NT2/D1 (cell line): ENCODE data around the gene SERPINE1.
"Not testable (repeated sequence)": the region's sequence is repeated elsewhere in the genome, so short reads cannot be mapped to it uniquely, and the experiment has no call there.

Experiments used
- DNase-seq: peaks from one replicate; pipeline ENCODE4 v3.0.0-alpha.2; 2011; ENCODE audit warnings: low read depth, low spot score
- H3K27me3 ChIP-seq: 2 replicates; pipeline ENCODE4 v1.6.0; 2011; ENCODE audit warnings: mild to moderate bottlenecking; ENCODE audit not compliant: insufficient read length, insufficient read depth
- H3K36me3 ChIP-seq: 2 replicates; pipeline ENCODE4 v1.6.1; 2011; ENCODE audit warnings: mild to moderate bottlenecking, low read length, mixed read lengths; ENCODE audit not compliant: insufficient read depth, insufficient read length
- H3K4me1 ChIP-seq: 2 replicates; pipeline ENCODE4 v1.5.1; 2011; ENCODE audit not compliant: insufficient read depth, insufficient read length
- H3K4me3 ChIP-seq: 2 replicates; pipeline ENCODE4 v1.5.1; 2011; ENCODE audit warnings: low read depth; ENCODE audit not compliant: insufficient read length
- H3K9ac ChIP-seq: 2 replicates; pipeline ENCODE4 v1.6.0; 2011; ENCODE audit warnings: low read depth; ENCODE audit not compliant: insufficient read length
- H3K9me3 ChIP-seq: 2 replicates; pipeline ENCODE4 v1.5.1; 2011; ENCODE audit warnings: mild to moderate bottlenecking, low read length; ENCODE audit not compliant: insufficient read depth
- SUZ12 ChIP-seq: IDR thresholded peaks from 2 replicates; pipeline ENCODE4 v1.6.1; 2011; ENCODE audit not compliant: insufficient read length, insufficient read depth; ENCODE audit errors: extremely low read depth
- YY1 ChIP-seq: IDR thresholded peaks from 2 replicates; pipeline ENCODE4 v1.6.1; 2011; ENCODE audit not compliant: insufficient read length, insufficient read depth
- ZNF274 ChIP-seq: IDR thresholded peaks from 2 replicates; pipeline ENCODE4 v1.6.1; 2011; ENCODE audit warnings: mild to moderate bottlenecking, low read depth, low read length

The SERPINE1 gene

DNA sequence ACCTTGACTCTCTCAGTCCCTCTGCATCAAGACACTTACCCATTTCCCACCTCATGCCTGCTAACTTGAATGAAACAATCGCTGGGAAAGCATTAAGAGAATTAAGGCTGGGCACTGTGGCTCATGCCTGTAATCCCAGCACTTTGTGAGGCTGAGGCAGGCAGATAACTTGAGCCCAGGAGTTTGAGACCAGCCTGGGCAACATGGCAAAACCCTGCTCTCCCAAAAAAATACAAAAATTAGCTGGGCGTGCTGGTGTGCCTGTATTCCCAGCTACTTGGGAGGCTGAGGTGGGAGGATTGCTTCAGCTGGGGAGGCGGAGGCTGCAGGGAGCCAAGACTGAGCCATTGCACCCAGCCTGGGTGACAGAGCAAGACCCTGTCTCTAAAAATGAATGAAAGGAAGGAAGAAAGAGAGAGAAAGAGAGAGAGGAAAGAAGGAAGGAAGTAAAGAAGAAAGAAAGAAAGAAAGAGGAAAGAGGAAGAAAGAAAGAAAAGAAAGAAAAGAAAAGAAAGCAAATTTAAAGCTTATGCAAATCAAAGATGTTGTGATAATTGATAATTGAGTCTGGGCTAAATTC, 646 bp downstream of the SERPINE1 start:
- Histone ChIP-seq H3K9ac (peak overlapping the region; percentile 44), H3K27me3 (no peaks in the 10 kb centered on the region), H3K4me1 (peaks cover 10% of the 10 kb centered on the region), H3K4me3 (peak overlapping the region; percentile 35), H3K36me3 (peaks cover 33% of the 10 kb centered on the region), H3K9me3 (no peaks in the 10 kb centered on the region)
- DNase-seq: no peak
- TF ChIP-seq YY1 (no peak), SUZ12 (no peak), ZNF274 (no peak)

- Histone ChIP-seq H3K4me1 (peaks cover 10% of the 10 kb centered on the region), H3K9me3 (no peaks in the 10 kb centered on the region), H3K36me3 (peaks cover 38% of the 10 kb centered on the region), H3K4me3 (no peak overlapping the region), H3K9ac (peak overlapping the region; percentile 44), H3K27me3 (no peaks in the 10 kb centered on the region)
- no peak for DNase-seq
- TF ChIP-seq SUZ12 (no peak), YY1 (no peak), ZNF274 (no peak)
Observed at GRCh38 chr7:101128040-101128834, 1.3 kb downstream of the SERPINE1 start.

- Histone ChIP-seq H3K4me1 (peaks cover 9% of the 10 kb centered on the region), H3K27me3 (no peaks in the 10 kb centered on the region), H3K4me3 (no peak overlapping the region), H3K36me3 (peaks cover 53% of the 10 kb centered on the region), H3K9me3 (no peaks in the 10 kb centered on the region), H3K9ac (no peak overlapping the region)
- no peak for TF ChIP-seq ZNF274
- TF ChIP-seq SUZ12: no peak
- no peak for TF ChIP-seq YY1
- DNase-seq: no peak
Observed at GRCh38 chr7:101129603-101130117, 2.8 kb downstream of the SERPINE1 start.

GRCh38 chr7:101132626-101133600, 6.0 kb downstream of the SERPINE1 start:
- peaks cover 72% of the 10 kb centered on the region for H3K36me3 ChIP-seq
- H3K4me1 ChIP-seq, H3K4me3 ChIP-seq, DNase-seq, H3K9me3 ChIP-seq, H3K27me3 ChIP-seq, H3K9ac ChIP-seq: not testable (repeated sequence)

- Histone ChIP-seq H3K27me3 (no peaks in the 10 kb centered on the region), H3K9ac (no peak overlapping the region), H3K9me3 (no peaks in the 10 kb centered on the region), H3K36me3 (peaks cover 65% of the 10 kb centered on the region), H3K4me1 (peaks cover 2% of the 10 kb centered on the region), H3K4me3 (no peak overlapping the region)
- TF ChIP-seq SUZ12: no peak
- no peak for TF ChIP-seq YY1
- no peak for TF ChIP-seq ZNF274
- DNase-seq: no peak
Observed at GRCh38 chr7:101133621-101134398, 6.9 kb downstream of the SERPINE1 start.

- Histone ChIP-seq H3K4me3 (no peak overlapping the region), H3K4me1 (peaks cover 2% of the 10 kb centered on the region), H3K36me3 (peaks cover 65% of the 10 kb centered on the region), H3K27me3 (no peaks in the 10 kb centered on the region), H3K9me3 (no peaks in the 10 kb centered on the region), H3K9ac (no peak overlapping the region)
- no peak for DNase-seq
- TF ChIP-seq SUZ12 (no peak), ZNF274 (no peak), YY1 (no peak)
Observed at GRCh38 chr7:101134399-101134980, 7.6 kb downstream of the SERPINE1 start.
